HG03045 (cell line): Measurements from ENCODE around the gene FARP1.

ENCODE experiments used
- ATAC-seq: cut with Tn5 transposase; IDR thresholded peaks from one replicate; pipeline ENCODE4 v1.9.1; 2021; ENCODE audit warnings: mild to moderate bottlenecking, moderate library complexity; ENCODE audit not compliant: unreplicated experiment

FARP1 gene

DNA sequence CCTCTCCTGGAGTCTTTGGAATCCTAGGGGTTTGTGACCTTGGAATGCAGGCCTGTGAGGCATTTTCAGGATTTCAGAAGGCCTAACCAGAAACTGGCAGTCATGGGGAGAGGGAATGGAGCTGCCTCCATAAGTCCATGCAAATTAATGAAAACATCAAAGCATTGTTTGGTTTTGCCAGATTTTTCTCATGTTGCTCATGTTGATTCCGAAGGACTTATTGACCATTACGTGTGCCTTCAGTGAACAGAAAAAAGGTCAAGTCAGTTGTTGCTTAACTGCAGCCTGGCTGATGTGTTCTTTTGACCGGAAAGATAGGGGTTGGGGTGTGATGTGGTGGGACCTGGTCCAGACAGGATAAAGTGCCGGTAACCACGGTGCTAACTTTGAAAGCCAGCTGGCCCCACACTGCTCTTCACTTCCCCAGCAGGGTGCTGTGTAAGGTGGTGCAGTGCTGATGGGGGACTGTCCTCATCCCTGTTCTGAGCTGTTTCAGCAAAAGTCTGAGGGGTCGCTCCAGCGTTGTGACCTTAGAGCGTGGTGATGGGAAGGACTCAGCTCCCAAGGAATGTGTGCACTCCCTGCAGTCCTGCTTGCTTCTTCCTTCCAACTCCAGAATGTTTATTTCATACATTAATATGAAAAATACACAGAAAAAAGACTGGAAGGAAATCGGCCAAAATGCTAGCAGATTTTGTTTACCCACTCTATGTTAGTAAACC, 30.7 kb downstream of the FARP1 start:
- no peak for ATAC-seq

DNA sequence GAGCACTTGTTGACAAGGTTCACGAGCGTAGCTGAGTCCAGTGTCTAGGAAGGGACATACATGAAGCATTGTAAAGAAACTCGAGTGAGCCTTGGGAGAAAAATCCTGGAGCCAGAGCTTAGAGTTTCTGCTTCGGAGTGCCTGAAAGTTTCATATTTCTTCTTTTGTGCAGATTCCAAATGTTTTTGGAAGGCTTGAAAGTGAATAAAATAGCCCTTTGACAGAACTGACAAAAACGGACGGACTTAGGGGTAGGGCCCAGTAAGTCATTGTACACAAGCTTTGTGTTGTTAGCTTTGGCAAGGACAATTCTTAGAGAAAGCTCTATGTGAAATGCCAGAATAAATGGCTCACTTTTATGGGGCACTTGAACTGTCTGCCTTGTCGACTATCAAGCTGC, 31.4 kb downstream of the FARP1 start:
- ATAC-seq: no peak

DNA sequence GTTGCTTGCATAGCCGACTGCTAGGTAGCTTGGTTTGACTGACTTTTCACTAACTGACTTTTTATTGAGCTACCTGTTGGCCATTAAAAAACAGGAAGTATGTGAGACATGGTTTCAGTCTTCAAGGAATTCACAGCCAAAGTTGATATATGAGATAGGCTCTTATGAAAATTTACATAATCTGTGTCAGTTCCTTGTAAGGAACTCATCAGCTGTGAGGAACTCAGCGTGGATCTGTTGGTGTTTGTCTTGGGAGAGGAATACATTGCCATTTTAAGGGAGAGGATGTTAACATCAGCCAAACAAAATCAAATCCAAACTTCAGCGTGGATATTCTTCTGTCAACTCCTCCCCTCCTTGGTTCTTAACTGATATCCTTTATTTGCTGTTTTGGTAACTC, 32.1 kb downstream of the FARP1 start:
- ATAC-seq: no peak

DNA sequence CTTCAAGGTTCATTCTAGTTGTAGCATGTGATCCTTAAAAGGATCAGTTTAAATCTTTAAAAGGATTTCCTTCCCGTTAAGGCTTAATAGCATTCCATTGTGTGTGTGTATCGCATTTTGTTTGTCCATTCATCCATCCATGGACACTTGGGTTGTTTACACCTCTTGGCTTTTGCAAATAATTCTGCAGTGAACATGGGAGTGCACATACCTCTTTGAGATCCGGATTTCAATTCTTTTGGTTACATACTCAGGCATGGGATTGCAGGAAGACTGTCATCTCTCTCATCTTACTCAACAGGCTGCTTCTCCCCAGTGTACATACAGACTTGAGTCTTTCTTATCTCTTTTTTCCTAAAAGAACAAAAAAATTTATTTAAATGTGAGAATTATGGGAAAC, 32.9 kb downstream of the FARP1 start:
- no peak for ATAC-seq

DNA sequence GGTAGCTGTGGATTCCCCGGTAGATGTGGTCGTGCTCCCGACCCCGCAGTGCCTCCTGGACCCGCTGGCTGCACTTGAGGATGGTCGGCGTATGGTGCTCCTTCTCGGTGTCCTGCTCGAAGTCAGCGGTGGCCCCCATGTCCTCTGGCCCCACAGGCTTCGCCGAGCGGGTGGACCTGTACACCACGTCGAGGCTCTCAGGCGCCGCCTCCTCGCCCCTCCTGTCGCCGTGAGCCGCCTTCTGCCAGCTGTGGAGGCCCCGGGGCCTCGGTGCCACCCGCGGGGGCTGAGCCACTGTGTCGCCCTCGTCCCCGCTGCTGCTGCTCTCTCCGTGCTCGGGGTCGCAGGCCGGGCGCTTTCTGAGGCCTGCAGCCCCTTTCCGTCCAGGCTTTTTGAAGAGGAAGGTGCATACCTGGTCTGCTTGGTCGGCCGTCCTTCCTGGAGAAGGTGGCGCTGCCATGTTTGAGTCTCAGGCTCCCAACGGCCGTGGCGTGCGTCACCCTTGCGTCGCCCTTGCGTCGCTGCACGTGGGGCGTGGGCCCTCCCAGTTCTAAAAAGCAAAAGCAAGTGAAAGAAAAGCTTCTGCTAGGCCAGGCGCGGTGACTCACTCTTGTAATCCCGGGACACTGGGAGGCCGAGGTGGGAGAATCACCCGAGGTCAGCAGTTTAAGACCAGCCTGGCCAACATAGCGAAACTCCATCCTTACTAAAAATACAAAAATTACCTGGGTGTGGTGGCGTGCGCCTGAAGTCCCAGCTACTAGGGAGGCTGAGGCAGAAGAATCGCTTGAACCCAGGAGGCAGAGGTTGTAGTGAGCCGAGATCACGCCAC, 34.1 kb downstream of the FARP1 start, which contains the start of gene RNF113B:
Gene RNF113B (minus strand): TSS at position 493 of the 832 bp plus-strand sequence. CDS start 33 bp downstream, at position 460.
- no peak for ATAC-seq

DNA sequence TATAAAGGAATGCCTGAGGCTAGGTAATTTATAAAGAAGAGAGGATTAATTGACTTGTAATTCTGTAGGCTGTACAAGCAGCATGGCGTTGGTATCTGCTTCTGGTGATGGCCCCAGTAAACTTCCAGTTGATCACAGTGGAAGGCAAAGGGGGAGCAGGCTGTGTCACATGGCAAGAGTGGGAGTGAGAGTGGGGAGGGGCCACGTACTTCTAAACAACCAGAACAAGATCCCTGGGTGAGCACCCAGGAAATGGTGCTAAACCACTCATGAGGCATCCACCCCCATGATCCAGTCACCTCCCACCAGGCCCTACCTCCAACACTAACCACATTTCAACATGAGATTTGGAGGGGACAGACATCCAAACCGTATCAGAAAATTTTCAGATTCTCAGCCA, 37.2 kb downstream of the FARP1 start:
- ATAC-seq: no peak

DNA sequence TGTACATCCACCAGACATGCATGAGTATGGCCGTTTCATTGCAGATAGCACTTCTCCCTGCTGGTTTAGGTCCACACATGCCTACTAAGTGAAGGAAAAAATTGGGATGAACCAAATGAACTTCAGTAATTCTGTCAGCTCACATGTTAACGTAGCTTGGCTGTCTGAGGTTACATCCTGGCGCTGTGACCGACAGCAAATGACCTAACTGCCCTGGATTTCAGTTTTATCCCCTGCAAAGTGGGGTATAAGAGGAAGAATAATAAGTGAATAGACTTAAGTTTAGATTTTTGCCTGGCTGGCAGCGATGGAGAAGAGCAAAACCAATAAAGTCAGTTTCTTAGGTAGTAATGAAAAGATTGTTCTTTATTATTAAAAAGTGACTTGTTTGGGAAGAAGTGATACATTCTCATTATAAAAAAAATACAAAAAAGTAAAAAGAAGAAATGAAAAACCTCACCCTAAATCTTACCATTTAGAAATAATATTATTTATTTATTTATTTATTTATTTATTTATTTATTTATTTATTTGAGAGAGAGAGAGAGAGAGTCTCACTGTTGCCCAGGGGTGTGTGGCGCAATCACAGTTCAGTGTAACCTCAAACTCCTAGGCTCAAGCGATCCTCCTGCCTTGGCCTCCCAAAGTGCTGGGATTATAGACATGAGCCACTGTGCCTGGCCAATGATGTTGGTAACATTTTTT, 38.4 kb downstream of the FARP1 start:
- ATAC-seq: no peak

DNA sequence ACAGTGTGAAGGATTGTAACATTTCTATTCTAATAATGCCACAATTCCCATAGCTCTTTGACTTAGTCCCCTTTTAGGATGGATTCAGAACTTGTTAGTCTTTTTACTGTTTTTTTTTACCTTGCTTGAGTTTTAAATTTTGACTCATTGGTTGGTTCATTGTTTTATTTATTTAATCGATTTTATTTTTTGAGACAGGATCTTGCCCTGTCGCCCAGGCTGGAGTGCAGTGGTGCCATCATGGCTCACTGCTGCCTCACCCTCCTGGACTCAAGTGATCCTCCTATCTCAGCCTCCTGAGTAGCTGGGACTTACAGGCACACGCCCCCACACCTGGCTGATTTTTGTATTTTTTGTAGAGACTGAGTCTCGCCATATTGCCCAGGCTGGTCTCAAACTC, 39.3 kb downstream of the FARP1 start:
- ATAC-seq: no peak

DNA sequence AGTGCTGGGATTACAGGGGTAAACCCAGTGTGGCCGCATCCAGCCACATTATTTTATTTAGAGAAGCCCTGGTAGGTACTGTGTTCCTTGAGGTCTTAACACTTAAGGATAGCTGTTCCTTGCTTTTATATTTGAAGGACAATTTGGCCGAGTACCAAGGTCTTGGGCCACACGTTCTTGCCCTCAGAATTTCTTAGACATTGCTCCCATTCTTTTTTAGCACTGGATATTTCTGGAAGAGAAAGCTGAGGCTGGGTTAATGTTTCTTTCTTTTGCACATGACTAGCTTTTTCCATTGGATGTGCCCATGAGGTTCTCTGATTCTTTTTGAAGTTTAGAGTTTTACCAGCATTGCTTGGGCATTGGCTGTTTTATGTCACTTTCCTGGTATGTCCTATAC, 39.7 kb downstream of the FARP1 start:
- ATAC-seq: no peak

DNA sequence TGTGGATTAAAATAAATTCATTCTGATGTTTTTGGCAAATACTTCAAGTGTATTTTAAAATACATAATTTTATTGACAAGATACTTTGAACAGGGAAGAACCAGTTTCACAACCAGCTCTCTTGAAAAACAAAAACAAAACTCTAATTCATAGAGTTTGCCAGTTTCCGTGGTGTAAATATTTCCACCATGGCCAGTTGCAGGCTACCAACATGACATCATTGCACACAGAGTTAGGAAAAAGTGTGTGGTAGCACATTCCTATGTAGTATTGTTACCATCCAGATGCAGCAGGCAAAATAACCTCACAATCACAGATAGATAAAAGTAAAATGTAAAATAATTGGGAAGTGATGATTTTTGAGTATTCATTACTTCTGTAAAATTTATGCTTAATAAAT, 41.9 kb downstream of the FARP1 start:
- no peak for ATAC-seq

DNA sequence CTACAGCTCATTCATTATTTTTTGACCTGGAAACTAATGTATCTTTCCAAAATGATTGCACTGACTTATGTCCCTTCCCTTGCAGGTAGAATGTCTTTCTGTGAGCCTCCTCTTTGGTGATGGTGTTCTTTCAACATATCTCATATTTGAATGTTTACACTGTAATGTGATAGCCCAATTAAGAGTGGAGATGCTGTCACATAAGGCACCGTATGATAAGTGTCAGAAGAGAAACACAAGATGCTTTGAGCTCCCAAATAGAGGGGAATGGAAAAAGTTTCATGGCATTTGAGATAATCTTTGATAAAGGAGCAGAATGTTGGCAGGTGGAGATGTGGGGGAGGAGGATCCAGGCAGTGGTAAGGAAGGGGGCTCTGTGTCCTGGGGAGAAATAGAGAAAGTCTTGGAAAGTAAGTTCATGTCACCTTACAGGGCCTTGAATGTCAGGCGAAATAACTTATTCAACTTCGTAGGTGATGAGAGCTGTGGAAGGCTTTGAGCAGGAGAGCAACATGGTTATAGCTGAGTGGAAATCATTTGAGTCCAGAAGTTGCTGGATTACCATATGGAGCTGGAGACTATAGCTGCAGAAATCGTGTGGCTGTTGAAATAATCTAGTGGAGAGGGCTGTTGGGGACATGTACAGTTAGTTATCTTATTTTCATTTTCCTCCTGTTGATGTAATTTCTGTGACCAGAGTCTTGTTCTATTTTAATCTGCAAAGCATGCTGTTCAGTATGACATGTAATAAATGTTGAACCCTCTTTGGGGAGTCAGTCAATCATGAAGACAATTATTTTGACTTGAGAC, 44.5 kb downstream of the FARP1 start:
- ATAC-seq: no peak

DNA sequence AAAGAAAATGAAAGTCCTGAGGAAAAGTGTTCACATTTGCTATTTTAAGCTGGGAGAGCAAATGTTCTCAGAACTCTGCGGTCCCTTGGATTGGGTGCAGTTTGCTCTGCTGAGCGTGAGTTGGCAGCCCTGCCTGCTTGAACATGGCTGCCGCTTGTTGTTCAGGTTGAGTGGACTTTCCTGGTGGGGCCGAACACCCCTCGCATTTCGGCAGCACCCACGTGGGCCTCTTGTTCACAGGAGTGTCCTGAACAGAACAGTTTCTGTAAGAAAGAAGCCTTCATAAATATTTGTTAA, 45.0 kb downstream of the FARP1 start:
- ATAC-seq: no peak

DNA sequence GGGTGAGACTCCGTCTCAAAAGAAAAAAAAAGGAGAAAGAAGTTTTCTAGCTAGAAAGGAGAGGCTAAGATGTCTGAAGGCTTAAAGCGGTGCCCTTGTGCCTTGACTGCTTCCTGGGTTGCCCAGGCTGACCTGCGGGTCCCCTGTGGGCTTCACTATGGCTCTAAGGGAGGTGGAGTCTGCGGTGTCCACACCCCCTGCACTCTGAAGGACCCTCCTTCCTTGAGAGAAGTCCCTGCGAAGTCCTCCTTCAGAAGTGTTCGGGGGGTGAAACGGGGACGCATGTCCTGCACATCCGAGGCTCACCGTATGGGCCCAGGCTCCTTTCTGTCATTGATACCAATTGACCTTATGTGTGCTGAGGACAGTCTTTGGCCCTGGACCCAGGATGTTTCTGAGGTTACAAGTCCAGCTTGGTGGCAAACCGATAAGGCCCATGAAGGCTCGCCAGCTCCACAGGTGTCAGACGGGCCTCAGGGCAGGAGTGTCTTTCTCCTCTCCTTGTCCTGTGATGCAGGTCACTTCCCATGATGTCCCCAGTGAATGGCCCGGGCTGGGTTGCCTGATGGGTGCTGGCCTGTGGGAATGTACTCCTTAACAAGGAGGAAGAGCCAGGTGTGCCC, 45.8 kb downstream of the FARP1 start:
- no peak for ATAC-seq

DNA sequence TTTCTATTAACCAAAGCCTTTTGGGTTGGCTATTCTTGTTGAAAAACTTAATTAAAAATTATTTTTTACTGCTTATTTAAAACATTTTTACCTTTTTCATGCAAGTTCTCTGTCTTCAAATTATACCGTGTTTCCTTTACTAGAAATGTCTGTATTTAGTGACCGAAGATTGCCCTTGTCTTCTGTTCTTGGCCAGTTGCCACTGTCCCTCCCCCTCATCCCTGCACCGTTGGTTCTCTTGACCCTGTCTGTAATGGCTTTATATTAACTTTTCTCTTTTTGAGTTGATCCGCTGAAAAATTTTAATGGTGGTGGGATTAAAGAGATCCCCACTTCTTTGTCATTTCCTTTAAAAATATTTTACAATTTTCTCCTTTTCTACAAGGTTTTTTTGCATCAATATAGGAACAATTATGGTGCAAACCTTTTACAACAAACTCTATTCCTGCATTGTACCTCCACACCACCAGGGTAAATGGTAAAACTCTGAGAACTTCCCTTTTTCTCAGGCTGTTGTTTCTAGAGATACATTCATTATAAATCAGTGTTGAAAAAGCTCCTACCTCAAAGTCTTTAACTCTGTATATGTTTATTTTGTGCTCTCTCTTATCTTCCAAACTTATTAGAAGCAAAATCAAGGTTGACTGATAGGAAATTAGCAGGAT, 47.1 kb downstream of the FARP1 start:
- ATAC-seq: no peak

DNA sequence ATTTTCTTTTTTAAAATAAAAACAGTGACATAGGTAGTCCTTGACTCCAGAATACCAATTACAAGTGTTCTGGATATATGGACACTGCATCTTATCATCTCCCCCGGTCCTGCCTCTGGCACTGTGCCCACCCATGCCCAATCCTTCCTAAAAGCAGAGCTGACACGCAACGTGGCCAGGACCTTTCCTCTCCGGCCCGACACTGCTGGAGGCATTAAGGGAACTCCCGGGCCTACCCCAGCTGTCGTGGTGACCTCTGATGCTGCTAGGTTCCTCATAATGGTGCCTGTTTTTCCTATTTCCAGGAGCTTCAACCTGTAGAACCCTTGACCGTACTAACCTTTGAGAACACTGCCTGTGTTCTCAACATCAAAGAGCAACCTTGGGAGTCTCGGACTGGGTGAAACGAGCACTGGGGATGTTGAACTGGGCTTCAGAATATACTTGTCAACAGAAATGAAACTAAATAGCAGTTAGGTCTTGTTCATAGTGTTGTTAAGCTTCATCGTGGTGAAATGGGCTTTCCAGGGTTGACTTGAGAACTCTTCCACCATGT, 48.1 kb downstream of the FARP1 start:
- no peak for ATAC-seq

DNA sequence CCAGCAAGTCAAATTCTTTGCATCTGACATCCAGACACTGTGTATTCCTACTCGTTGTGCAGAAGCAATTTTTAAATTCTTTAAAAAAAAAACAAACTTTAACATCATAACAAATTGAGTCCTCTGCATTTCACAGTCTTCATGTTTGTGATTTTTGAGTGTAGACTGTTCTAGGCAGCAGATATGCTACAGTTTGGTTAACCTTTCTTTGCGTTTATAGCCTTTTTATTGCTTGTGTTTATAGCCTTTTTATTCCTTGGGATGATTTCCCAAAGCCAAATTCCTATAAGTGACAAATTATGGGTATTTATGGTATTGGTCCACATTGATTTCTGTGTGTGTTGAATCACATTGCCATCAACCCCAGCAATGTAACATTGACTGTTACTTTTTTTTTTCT, 49.1 kb downstream of the FARP1 start:
- no peak for ATAC-seq

DNA sequence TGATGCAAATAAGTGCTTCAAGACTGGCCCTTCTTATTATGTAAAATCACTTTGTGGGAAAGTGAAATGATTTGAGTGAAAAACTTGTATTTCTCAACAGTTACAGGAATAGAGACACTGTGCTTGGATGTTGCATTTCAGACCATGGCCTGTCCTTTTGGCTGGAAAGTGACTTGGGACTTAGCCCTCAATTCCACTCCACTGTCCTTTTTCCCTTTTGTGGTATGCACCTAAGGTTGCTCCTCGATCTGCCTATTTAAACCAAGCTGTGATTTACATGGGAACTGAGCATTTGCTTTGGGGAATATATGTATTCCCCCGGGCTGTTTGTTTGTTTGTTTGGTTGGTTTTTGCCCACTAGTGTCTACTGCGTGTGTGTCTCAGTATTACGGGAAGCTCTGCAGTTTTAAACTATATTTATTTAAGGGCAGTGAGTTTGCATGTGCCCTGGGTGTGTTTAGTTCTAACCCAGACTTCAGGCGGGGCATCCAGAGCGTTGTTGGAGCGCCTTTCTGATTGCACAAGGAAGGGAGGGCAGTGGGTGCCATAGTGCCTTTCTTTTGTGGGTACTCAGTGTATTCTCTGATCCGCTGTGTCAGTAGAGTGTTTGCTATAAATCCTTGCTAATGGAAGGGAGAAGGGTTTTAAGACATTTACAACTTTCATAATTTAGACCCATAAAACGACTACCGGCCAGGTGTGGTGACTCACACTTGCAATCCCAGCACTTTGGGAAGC, 52.3 kb downstream of the FARP1 start:
- ATAC-seq: no peak

DNA sequence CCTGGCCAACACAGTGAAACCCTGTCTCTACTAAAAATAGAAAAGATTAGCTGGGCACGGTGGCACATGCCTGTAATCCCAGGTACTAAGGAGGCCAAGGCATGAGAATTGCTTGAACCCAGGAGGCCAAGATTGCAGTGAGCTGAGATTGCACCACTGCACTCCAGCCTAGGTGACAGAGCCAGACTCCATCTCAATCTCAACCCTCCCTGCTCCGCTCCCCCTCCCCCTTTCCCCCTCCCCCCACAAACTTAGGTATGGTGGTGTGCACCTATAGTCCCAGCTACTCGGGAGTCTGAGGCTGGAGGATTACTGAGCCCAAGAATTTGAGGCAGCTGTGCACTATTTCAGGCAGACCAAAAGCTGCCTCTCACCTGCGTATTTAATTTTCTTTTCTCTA, 55.8 kb downstream of the FARP1 start:
- ATAC-seq: no peak

DNA sequence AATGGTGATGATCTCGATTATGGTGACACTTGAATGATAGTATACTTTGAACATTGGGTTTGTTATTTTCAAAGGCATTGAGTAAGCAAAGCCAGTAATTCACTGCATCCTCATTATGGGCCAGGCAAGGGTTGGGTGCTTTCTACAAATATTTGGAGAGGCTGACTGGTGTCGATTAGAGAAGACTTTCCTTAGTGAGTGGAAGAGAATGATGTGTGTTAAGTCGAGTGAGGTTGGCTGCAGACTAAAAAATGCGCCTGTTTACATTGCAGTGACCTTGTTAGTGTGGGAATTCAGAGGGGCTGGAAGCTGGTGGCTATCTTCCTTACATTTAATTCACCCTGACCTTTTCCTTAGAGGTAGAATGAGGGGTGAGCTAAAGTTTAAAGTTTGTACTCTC, 56.6 kb downstream of the FARP1 start:
- no peak for ATAC-seq
